ENCODE data around the gene EPS8L1.
A peak's percentile ranks its signal among the peaks of the same experiment; 100 is the strongest.

EPS8L1 gene

DNA sequence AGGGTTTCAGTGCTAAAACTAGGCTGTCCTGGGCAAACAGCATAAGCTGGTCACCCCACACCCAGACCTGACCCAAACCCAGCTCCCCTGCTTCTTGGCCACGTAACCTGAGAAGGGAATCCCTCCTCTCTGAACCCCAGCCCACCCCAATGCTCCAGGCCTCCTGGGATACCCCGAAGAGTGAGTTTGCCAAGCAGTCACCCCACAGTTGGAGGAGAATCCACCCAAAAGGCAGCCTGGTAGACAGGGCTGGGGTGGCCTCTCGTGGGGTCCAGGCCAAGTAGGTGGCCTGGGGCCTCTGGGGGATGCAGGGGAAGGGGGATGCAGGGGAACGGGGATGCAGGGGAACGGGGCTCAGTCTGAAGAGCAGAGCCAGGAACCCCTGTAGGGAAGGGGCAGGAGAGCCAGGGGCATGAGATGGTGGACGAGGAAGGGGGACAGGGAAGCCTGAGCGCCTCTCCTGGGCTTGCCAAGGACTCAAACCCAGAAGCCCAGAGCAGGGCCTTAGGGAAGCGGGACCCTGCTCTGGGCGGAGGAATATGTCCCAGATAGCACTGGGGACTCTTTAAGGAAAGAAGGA is 39.0 kb downstream of the EPS8L1 start:
- TF ChIP-seq, protein P1, sequence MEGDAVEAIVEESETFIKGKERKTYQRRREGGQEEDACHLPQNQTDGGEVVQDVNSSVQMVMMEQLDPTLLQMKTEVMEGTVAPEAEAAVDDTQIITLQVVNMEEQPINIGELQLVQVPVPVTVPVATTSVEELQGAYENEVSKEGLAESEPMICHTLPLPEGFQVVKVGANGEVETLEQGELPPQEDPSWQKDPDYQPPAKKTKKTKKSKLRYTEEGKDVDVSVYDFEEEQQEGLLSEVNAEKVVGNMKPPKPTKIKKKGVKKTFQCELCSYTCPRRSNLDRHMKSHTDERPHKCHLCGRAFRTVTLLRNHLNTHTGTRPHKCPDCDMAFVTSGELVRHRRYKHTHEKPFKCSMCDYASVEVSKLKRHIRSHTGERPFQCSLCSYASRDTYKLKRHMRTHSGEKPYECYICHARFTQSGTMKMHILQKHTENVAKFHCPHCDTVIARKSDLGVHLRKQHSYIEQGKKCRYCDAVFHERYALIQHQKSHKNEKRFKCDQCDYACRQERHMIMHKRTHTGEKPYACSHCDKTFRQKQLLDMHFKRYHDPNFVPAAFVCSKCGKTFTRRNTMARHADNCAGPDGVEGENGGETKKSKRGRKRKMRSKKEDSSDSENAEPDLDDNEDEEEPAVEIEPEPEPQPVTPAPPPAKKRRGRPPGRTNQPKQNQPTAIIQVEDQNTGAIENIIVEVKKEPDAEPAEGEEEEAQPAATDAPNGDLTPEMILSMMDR (conservative IDR thresholded peaks at IDR 0.05; ENCODE audit: low read depth, low read length): no peak
- DNase-seq (ENCODE audit: low read depth): no peak
- H3K4me3 ChIP-seq (ENCODE audit: low read length): no peak overlapping the region

DNA sequence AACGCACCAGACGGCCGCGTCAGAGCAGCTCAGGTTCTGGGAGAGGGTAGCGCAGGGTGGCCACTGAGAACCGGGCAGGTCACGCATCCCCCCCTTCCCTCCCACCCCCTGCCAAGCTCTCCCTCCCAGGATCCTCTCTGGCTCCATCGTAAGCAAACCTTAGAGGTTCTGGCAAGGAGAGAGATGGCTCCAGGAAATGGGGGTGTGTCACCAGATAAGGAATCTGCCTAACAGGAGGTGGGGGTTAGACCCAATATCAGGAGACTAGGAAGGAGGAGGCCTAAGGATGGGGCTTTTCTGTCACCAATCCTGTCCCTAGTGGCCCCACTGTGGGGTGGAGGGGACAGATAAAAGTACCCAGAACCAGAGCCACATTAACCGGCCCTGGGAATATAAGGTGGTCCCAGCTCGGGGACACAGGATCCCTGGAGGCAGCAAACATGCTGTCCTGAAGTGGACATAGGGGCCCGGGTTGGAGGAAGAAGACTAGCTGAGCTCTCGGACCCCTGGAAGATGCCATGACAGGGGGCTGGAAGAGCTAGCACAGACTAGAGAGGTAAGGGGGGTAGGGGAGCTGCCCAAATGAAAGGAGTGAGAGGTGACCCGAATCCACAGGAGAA is 39.9 kb downstream of the EPS8L1 start:
- H3K4me3 ChIP-seq (ENCODE audit: low read length): peak overlapping the region; percentile 93
- TF ChIP-seq, protein P1 (conservative IDR thresholded peaks at IDR 0.05; ENCODE audit: low read depth, low read length): no peak
- no peak for DNase-seq (ENCODE audit: low read depth)

DNA sequence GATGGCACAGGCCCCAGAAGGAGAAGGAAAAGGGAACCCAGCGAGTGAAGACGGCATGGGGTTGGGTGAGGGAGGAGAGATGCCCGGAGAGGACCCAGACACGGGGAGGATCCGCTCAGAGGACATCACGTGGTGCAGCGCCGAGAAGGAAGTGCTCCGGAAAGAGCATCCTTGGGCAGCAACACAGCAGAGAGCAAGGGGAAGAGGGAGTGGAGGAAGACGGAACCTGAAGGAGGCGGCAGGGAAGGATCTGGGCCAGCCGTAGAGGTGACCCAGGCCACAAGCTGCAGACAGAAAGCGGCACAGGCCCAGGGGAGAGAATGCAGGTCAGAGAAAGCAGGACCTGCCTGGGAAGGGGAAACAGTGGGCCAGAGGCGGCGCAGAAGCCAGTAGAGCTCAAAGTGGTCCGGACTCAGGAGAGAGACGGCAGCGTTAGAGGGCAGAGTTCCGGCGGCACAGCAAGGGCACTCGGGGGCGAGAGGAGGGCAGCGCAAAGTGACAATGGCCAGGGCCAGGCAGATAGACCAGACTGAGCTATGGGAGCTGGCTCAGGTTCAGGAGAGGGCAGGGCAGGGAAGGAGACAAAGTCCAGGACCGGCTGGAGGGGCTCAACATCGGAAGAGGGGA is 40.7 kb downstream of the EPS8L1 start:
- H3K4me3 ChIP-seq (ENCODE audit: low read length): peak overlapping the region; percentile 93
- TF ChIP-seq, protein P1 (conservative IDR thresholded peaks at IDR 0.05; ENCODE audit: low read depth, low read length): peak; percentile 1
- DNase-seq (ENCODE audit: low read depth): no peak

DNA sequence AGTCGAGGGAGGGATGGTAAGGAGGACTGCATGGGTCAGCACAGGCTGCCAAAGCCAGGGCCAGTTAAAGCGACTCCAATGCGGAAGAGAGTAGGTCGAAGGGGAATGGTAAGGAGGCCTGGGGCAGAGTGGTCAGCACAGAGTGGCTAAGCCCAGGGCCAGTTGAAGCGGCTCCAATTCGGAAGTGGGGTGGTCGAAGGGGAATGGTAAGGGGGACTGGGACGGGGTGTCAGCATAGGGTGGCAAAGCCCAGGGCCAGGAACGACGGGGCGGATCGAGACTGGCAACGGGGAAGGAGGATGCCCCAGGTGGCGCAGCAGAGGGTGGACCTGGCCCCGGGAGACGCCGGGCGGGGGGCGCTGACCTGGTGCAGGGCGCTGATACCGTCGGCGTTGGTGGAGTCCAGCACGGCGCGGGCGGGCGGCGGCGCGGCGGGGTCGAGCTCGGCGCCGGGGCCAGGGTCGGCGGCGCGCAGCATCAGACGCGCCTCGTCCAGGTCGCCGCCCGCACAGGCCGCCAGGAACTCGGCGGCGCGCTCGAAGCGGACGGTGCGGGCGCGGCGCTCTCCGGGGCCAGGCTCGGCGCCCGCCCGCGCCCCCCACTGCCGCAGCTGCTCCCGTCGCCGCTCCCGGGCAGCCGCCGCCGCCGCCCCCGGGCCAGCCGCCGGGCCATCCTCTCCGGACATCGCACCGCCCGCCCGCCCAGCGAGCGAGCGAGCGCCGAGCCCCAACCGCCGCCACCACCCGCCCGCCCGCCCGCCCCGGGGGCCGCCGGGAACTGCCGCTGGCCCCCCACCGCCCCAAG is 41.4 kb downstream of the EPS8L1 start, which contains the start of gene PPP1R12C:
TSS of gene PPP1R12C (minus strand) at position 779 of the 804 bp plus-strand sequence. CDS start at position 685, 94 bp downstream.
- no peak for DNase-seq (ENCODE audit: low read depth)
- TF ChIP-seq, protein P1 (conservative IDR thresholded peaks at IDR 0.05; ENCODE audit: low read depth, low read length): no peak
- peak within 1 kb of the TSS; percentile 93 for H3K4me3 ChIP-seq (ENCODE audit: low read length)

DNA sequence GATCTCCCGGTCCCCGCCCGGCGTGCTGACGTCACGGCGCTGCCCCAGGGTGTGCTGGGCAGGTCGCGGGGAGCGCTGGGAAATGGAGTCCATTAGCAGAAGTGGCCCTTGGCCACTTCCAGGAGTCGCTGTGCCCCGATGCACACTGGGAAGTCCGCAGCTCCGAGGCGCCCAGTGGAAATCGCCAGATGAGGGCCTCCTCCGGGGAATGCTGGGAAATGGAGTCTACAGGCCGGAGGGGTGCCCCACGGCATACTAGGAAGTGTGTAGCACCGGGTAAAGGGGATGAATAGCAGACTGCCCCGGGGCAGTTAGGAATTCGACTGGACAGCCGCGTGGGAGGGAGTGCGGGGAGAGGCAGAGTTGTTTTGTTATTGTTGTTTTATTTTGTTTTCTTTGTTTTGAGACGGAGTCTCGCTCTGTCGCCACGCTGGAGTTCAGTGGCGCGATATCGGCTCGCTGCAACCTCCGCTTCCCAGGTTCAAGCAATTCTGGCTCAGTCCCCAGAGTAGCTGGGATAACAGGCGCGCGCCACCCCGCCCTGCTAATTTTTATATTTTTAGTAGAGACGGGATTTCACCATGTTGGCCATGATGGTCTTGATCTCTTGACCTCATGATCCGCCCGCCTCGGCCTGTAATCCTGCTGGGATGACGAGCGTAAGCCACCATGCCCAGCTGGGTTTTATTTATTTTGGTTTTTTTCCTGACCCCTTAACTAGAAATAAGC is 42.2 kb downstream of the EPS8L1 start:
- H3K4me3 ChIP-seq (ENCODE audit: low read length): peak overlapping the region; percentile 76
- peak; percentile 96 for DNase-seq (ENCODE audit: low read depth)

More for the DNA sequence above, 42.2 kb downstream of the EPS8L1 start:
- TF ChIP-seq, protein P1 (conservative IDR thresholded peaks at IDR 0.05; ENCODE audit: low read depth, low read length): no peak

All from retinal pigment epithelial cell (primary cell).